Osteoblast (primary cell): ENCODE results near the gene ZNF23. TPM values are rescaled to one million over a fixed set of nuclear protein-coding genes. Genes with fewer than 3 reads are reported as not detected.

ENCODE experiments used
- DNase-seq: peaks from one replicate; pipeline ENCODE4 v3.0.0; 2011; ENCODE audit warnings: low spot score, mixed read lengths; ENCODE audit not compliant: insufficient read length; ENCODE audit errors: missing footprints
- H2AFZ ChIP-seq: 2 replicates; pipeline ENCODE4 v1.6.0; 2011; ENCODE audit warnings: mild to moderate bottlenecking, low read length
- H3K27ac ChIP-seq: 2 replicates; pipeline ENCODE4 v1.5.1; 2011; ENCODE audit warnings: mild to moderate bottlenecking, low read depth, low read length, moderate library complexity
- H3K27me3 ChIP-seq: 2 replicates; pipeline ENCODE4 v1.6.0; 2012; ENCODE audit warnings: mild to moderate bottlenecking, control low read depth, inconsistent platforms, low read length, moderate library complexity; ENCODE audit not compliant: insufficient read depth
- H3K36me3 ChIP-seq: 2 replicates; pipeline ENCODE4 v1.5.1; 2011; ENCODE audit warnings: mild to moderate bottlenecking, low read length, control low read depth, moderate library complexity; ENCODE audit not compliant: insufficient read depth
- H3K4me1 ChIP-seq: 2 replicates; pipeline ENCODE4 v1.5.1; 2011; ENCODE audit warnings: mild to moderate bottlenecking, low read length, control low read depth, moderate library complexity; ENCODE audit not compliant: insufficient read depth
- H3K4me2 ChIP-seq: 2 replicates; pipeline ENCODE4 v1.6.0; 2011; ENCODE audit warnings: mild to moderate bottlenecking, low read length; ENCODE audit not compliant: insufficient read depth
- H3K4me3 ChIP-seq: fragments of 200-600 bp; sonication (generic); 3 replicates; pipeline ENCODE4 v1.5.1; 2012; ENCODE audit warnings: mild to moderate bottlenecking, low read length, inconsistent platforms; ENCODE audit not compliant: insufficient read depth
- H3K79me2 ChIP-seq: 2 replicates; pipeline ENCODE4 v1.6.0; 2012; ENCODE audit warnings: mild to moderate bottlenecking, low read length, control low read depth, inconsistent platforms; ENCODE audit not compliant: insufficient read depth
- H3K9me3 ChIP-seq: 2 replicates; pipeline ENCODE4 v1.5.1; 2011; ENCODE audit warnings: low read depth, low read length, control low read depth
- H4K20me1 ChIP-seq: 2 replicates; pipeline ENCODE4 v1.6.0; 2012; ENCODE audit warnings: mild to moderate bottlenecking, low read length, control low read depth; ENCODE audit not compliant: insufficient read depth
- total RNA-seq: library from RNA; depleted of rRNA; stranded (reverse); fragments of >200 nt; gene quantifications from 2 replicates; pipeline ENCODE4 v1.2.3, GENCODE V29; 2012
- TF ChIP-seq, protein P1 (sequence below): IDR thresholded peaks from 2 replicates; pipeline ENCODE4 v1.5.1; 2011; ENCODE audit warnings: mild to moderate bottlenecking, low read depth, low read length, moderate library complexity; ENCODE audit errors: extremely low read depth

ZNF23 gene
- total RNA-seq, 1 donor: 9.8 TPM

DNA sequence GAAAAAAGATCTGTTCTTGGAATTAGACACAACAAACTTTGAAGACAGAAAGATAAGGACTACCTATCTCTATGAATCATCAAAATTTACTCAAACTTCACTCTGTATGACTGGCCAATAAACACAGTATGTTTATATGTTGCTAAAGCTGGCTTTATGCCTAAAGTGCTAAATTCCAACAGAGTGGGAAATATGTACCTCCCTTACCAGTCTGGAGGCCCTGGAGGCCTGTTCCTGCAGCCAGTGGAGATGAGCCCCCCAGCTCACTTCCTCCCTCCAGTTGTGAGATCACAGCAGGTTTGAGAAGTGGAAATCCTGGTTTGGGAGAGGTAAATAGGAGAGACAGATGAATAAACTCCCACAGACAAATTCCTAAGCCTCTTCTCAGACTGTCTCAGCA is 9.0 kb downstream of the ZNF23 start:
- Histone ChIP-seq H3K4me1 (no peaks in the 10 kb centered on the region), H3K27me3 (no peaks in the 10 kb centered on the region), H3K79me2 (peaks cover 11% of the 10 kb centered on the region), H3K4me3 (no peak overlapping the region), H3K9me3 (peaks cover 35% of the 10 kb centered on the region), H4K20me1 (no peaks in the 10 kb centered on the region), H3K36me3 (peaks cover 82% of the 10 kb centered on the region), H3K4me2 (no peak overlapping the region), H3K27ac (no peak overlapping the region), H2AFZ (no peak overlapping the region)
- DNase-seq: no peak
- TF ChIP-seq, protein P1, sequence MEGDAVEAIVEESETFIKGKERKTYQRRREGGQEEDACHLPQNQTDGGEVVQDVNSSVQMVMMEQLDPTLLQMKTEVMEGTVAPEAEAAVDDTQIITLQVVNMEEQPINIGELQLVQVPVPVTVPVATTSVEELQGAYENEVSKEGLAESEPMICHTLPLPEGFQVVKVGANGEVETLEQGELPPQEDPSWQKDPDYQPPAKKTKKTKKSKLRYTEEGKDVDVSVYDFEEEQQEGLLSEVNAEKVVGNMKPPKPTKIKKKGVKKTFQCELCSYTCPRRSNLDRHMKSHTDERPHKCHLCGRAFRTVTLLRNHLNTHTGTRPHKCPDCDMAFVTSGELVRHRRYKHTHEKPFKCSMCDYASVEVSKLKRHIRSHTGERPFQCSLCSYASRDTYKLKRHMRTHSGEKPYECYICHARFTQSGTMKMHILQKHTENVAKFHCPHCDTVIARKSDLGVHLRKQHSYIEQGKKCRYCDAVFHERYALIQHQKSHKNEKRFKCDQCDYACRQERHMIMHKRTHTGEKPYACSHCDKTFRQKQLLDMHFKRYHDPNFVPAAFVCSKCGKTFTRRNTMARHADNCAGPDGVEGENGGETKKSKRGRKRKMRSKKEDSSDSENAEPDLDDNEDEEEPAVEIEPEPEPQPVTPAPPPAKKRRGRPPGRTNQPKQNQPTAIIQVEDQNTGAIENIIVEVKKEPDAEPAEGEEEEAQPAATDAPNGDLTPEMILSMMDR: no peak

DNA sequence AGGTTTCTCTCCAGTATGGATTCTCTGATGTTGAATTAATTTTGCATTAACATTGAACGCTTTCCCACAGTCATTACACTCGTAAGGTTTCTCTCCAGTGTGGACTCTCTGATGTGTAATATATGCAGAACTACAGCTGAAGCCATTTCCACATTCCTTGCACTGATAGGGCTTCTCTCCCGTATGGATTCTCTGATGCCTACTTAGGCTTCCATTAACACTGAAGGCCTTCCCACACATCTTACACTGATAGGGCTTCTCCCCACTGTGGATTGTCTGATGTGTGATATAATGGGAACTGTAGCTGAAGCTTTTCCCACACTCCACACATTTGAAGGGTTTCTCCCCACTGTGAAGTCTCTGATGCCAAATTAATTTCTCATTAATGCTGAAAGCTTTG is 13.0 kb downstream of the ZNF23 start:
- Histone ChIP-seq H3K4me3 (no peak overlapping the region), H3K27me3 (no peaks in the 10 kb centered on the region), H4K20me1 (no peaks in the 10 kb centered on the region), H3K27ac (no peak overlapping the region), H3K9me3 (peaks cover 49% of the 10 kb centered on the region), H2AFZ (no peak overlapping the region), H3K36me3 (peaks cover 62% of the 10 kb centered on the region), H3K4me2 (no peak overlapping the region), H3K79me2 (no peaks in the 10 kb centered on the region), H3K4me1 (no peaks in the 10 kb centered on the region)
- DNase-seq: no peak
- TF ChIP-seq, protein P1: no peak

DNA sequence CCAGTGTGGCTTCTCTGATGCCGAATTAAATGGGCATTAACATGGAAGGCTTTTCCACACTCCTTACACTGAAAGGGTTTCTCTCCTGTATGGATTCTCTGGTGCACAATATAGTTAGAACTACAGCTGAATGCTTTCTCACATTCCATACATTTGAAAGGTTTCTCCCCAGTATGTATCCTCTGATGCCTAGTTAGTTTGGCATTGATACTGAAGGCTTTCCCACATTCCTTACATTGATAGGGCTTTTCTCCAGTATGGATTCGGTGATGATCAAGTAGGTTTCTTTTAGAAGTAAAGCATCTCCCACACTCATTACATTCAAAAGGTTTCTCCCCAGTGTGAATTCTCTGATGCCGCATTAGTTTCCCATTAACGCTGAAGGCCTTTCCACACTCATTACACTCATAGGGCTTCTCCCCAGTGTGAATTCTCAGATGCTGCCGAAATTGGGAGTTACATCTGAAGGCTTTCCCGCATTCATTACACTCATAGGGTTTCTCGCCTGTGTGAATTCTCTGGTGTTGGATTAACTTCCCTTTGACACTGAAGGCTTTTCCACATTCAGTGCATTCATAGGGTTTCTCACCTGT is 13.7 kb downstream of the ZNF23 start:
- DNase-seq: no peak
- H3K36me3 ChIP-seq: peaks cover 55% of the 10 kb centered on the region
- no peak overlapping the region for H2AFZ ChIP-seq
- H3K4me3 ChIP-seq: no peak overlapping the region
- no peaks in the 10 kb centered on the region for H3K4me1 ChIP-seq
- no peaks in the 10 kb centered on the region for H4K20me1 ChIP-seq
- H3K4me2 ChIP-seq: no peak overlapping the region
- H3K27ac ChIP-seq: no peak overlapping the region
- peaks cover 45% of the 10 kb centered on the region for H3K9me3 ChIP-seq
- H3K27me3 ChIP-seq: no peaks in the 10 kb centered on the region
- no peaks in the 10 kb centered on the region for H3K79me2 ChIP-seq
- TF ChIP-seq, protein P1: no peak

DNA sequence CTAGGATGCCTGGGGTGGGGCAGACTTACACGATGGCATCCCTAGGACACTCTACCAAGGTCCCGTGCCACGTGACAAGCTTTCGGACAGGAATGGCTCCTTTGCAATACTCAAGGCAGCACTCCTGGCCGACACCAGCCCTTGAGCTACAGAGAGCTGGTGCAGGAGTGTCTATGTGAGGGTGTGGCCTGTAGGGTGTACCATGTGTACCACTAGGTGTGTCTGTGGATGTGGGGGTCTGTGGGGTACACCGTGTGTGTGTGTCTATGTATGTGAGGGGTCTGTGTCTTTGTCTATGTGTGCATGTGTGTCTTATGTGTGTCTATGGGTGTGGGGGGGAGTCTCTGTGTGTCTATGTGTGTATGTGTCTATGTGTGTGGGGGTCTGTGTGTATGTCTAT is 18.3 kb downstream of the ZNF23 start:
- Histone ChIP-seq H3K9me3 (peaks cover 21% of the 10 kb centered on the region), H3K36me3 (peaks cover 9% of the 10 kb centered on the region), H3K4me2 (no peak overlapping the region), H2AFZ (no peak overlapping the region), H3K27ac (no peak overlapping the region), H3K27me3 (no peaks in the 10 kb centered on the region), H3K4me3 (no peak overlapping the region), H3K4me1 (no peaks in the 10 kb centered on the region), H3K79me2 (no peaks in the 10 kb centered on the region), H4K20me1 (no peaks in the 10 kb centered on the region)
- DNase-seq: peak; percentile 75
- TF ChIP-seq, protein P1: no peak
